WTC11 (cell line): ENCODE data around the gene BRMS1L. TPM values are rescaled to one million over a fixed set of nuclear protein-coding genes. Genes with fewer than 3 reads are reported as not detected.
A peak's percentile ranks its signal among the peaks of the same experiment; 100 is the strongest.
"Not testable (repeated sequence)": the region's sequence is repeated elsewhere in the genome, so short reads cannot be mapped to it uniquely, and the experiment has no call there.

Experiments
- ATAC-seq: fragments of 200-7000 bp; cut with Tn5 transposase; 2 replicates; pipeline ENCODE4 v1.10.0; 2021; ENCODE audit warnings: mild to moderate bottlenecking, moderate library complexity
- CTCF ChIA-PET: fragments of 300-600 bp; sonication (Branson Sonifier 250); formaldehyde crosslinking; loops from one replicate; lab custom pipeline; 2021; ENCODE audit warnings: antibody characterized with exemption; lab: Charles Lee
- POLR2A ChIA-PET: fragments of 350-600 bp; sonication (Branson Sonifier 250); formaldehyde crosslinking; loops from one replicate; lab custom pipeline; 2021; ENCODE audit warnings: antibody characterized with exemption; lab: Charles Lee
- DNase-seq: peaks from one replicate; pipeline ENCODE4 v3.0.0; 2021; ENCODE audit warnings: low spot score
- H3K27ac Mint-ChIP-seq: 2 replicates; pipeline ENCODE4 v1.8.0; 2021; ENCODE audit warnings: mixed read lengths
- H3K27me3 Mint-ChIP-seq: 2 replicates; pipeline ENCODE4 v1.8.0; 2021; ENCODE audit warnings: low read depth, mild to moderate bottlenecking, moderate library complexity, mixed read lengths
- H3K36me3 Mint-ChIP-seq: 2 replicates; pipeline ENCODE4 v1.8.0; 2021; ENCODE audit warnings: mixed read lengths
- H3K4me1 Mint-ChIP-seq: 2 replicates; pipeline ENCODE4 v1.8.0; 2022; ENCODE audit warnings: mixed read lengths
- H3K4me3 Mint-ChIP-seq: 2 replicates; pipeline ENCODE4 v1.8.0; 2021; ENCODE audit warnings: mild to moderate bottlenecking, moderate library complexity, mixed read lengths
- H3K9me3 Mint-ChIP-seq: 2 replicates; pipeline ENCODE4 v1.8.0; 2021; ENCODE audit warnings: mixed read lengths
- ATF1 ChIP-seq: sonication (generic); formaldehyde crosslinking; IDR thresholded peaks from 2 replicates; pipeline ENCODE4 v1.8.1; 2023; ENCODE audit warnings: mild to moderate bottlenecking, moderate library complexity, missing genetic modification reagents
- CREB1 ChIP-seq: sonication (generic); formaldehyde crosslinking; IDR thresholded peaks from 2 replicates; pipeline ENCODE4 v1.8.0; 2023; ENCODE audit warnings: mild to moderate bottlenecking, missing genetic modification reagents
- ESRRA ChIP-seq: sonication (generic); formaldehyde crosslinking; IDR thresholded peaks from 2 replicates; pipeline ENCODE4 v1.8.1; 2022; ENCODE audit warnings: mild to moderate bottlenecking, missing genetic modification reagents, borderline replicate concordance
- GRHL2 ChIP-seq: fragments of 250-450 bp; sonication (Bioruptor Pico); IDR thresholded peaks from 2 replicates; pipeline ENCODE4 v1.8.0; 2022; ENCODE audit warnings: mild to moderate bottlenecking, moderate library complexity; ENCODE audit not compliant: insufficient replicate concordance, severe bottlenecking
- HMGA2 ChIP-seq: fragments of 250-450 bp; sonication (Bioruptor Pico); IDR thresholded peaks from 2 replicates; pipeline ENCODE4 v1.4.0; 2021; ENCODE audit warnings: mild to moderate bottlenecking, moderate library complexity
- NR3C1 ChIP-seq: sonication (generic); formaldehyde crosslinking; conservative IDR thresholded peaks from 2 replicates; pipeline ENCODE4 v1.8.1; 2023; ENCODE audit warnings: low read depth, mild to moderate bottlenecking, missing genetic modification reagents
- PRDM15 ChIP-seq: sonication (generic); formaldehyde crosslinking; IDR thresholded peaks from 2 replicates; pipeline ENCODE4 v1.8.0; 2022; ENCODE audit warnings: missing genetic modification reagents
- RORB ChIP-seq: fragments of 250-450 bp; sonication (Bioruptor Pico); IDR thresholded peaks from 2 replicates; pipeline ENCODE4 v1.9.0; 2021; ENCODE audit warnings: mild to moderate bottlenecking
- SMAD4 ChIP-seq: sonication (generic); formaldehyde crosslinking; IDR thresholded peaks from 2 replicates; pipeline ENCODE4 v1.8.0; 2022; ENCODE audit warnings: mild to moderate bottlenecking, missing genetic modification reagents
- TCF7 ChIP-seq: sonication (generic); formaldehyde crosslinking; IDR thresholded peaks from 2 replicates; pipeline ENCODE4 v1.8.0; 2022; ENCODE audit warnings: mild to moderate bottlenecking, low read depth, missing genetic modification reagents, moderate library complexity
- TEAD1 ChIP-seq: sonication (generic); formaldehyde crosslinking; IDR thresholded peaks from 2 replicates; pipeline ENCODE4 v1.8.0; 2022; ENCODE audit warnings: mild to moderate bottlenecking, missing genetic modification reagents
- ZNF121 ChIP-seq: sonication (generic); formaldehyde crosslinking; IDR thresholded peaks from 2 replicates; pipeline ENCODE4 v1.8.0; 2023; ENCODE audit warnings: missing genetic modification reagents
- total RNA-seq: library from RNA; stranded (reverse); gene quantifications from 3 replicates; pipeline ENCODE4 v1.2.3, GENCODE V29; 2021
- TF ChIP-seq, protein P1 (sequence below): sonication (generic); formaldehyde crosslinking; IDR thresholded peaks from 2 replicates; pipeline ENCODE4 v1.8.0; 2022; ENCODE audit warnings: mild to moderate bottlenecking, missing genetic modification reagents
- TF ChIP-seq, protein P2 (sequence below): fragments of 250-450 bp; sonication (Bioruptor Pico); IDR thresholded peaks from 2 replicates; pipeline ENCODE4 v1.9.0; 2021; ENCODE audit warnings: mild to moderate bottlenecking, borderline replicate concordance

Gene BRMS1L
- total RNA-seq, 1 experiment from 2014 or later, result 12.1 TPM

GRCh38 chr14:35776823-35777222, 49.3 kb upstream of the BRMS1L start (continued):
- TF ChIP-seq RORB (no peak), SMAD4 (CRISPR knock-in tag) (no peak), ESRRA (CRISPR knock-in tag) (no peak), GRHL2 (CRISPR knock-in tag) (no peak), ATF1 (CRISPR knock-in tag) (no peak)
- TF ChIP-seq, protein P1, sequence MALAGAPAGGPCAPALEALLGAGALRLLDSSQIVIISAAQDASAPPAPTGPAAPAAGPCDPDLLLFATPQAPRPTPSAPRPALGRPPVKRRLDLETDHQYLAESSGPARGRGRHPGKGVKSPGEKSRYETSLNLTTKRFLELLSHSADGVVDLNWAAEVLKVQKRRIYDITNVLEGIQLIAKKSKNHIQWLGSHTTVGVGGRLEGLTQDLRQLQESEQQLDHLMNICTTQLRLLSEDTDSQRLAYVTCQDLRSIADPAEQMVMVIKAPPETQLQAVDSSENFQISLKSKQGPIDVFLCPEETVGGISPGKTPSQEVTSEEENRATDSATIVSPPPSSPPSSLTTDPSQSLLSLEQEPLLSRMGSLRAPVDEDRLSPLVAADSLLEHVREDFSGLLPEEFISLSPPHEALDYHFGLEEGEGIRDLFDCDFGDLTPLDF, result no peak

GRCh38 chr14:35777550-35777949, 48.6 kb upstream of the BRMS1L start:
- POLR2A ChIA-PET, result interaction anchor here (0.6 kb wide), 1 partner anchor 9 kb away, joined by 3 read pairs; no protein-coding TSS in a partner anchor
- peaks cover 18% of the 10 kb centered on the region for H3K9me3 Mint-ChIP-seq
- TF ChIP-seq ZNF121, result peak; percentile 9; the same call in 1 of the 2 replicates
- H3K27me3 Mint-ChIP-seq, H3K4me1 Mint-ChIP-seq, H3K4me3 Mint-ChIP-seq, DNase-seq, H3K27ac Mint-ChIP-seq, H3K36me3 Mint-ChIP-seq, CTCF ChIA-PET, ATAC-seq: not testable (repeated sequence)

DNA sequence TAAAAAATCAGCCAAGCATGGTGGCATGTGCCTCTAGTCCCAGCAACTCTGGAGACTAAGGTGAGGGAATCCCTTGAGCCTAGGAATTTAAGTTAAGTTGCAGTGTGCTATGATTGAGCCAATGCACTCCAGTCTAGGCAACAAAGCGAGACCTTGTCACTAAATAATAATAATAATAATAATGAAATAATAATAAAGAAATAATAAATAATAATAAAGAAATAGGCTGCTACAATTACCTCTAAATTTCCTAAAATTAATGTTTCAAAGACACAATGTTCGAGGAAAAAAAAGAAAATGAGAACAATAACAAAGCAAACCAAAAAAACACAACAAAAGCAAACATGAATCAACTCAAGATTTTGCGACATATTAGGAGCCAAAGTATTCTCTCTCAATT, 46.8 kb upstream of the BRMS1L start:
- POLR2A ChIA-PET, result no interaction called here
- CTCF ChIA-PET, result no interaction called here
- no peaks in the 10 kb centered on the region for H3K36me3 Mint-ChIP-seq
- DNase-seq, result no peak
- H3K4me3 Mint-ChIP-seq, result no peak overlapping the region
- H3K4me1 Mint-ChIP-seq, result no peaks in the 10 kb centered on the region
- no peaks in the 10 kb centered on the region for H3K27me3 Mint-ChIP-seq
- ATAC-seq, result no peak
- H3K27ac Mint-ChIP-seq, result no peak overlapping the region
- no peak for TF ChIP-seq CREB1 (CRISPR knock-in tag)
- TF ChIP-seq TCF7 (CRISPR knock-in tag), result no peak
- TF ChIP-seq NR3C1 (CRISPR knock-in tag), result no peak
- TF ChIP-seq TEAD1 (CRISPR knock-in tag), result no peak
- TF ChIP-seq, protein P2, sequence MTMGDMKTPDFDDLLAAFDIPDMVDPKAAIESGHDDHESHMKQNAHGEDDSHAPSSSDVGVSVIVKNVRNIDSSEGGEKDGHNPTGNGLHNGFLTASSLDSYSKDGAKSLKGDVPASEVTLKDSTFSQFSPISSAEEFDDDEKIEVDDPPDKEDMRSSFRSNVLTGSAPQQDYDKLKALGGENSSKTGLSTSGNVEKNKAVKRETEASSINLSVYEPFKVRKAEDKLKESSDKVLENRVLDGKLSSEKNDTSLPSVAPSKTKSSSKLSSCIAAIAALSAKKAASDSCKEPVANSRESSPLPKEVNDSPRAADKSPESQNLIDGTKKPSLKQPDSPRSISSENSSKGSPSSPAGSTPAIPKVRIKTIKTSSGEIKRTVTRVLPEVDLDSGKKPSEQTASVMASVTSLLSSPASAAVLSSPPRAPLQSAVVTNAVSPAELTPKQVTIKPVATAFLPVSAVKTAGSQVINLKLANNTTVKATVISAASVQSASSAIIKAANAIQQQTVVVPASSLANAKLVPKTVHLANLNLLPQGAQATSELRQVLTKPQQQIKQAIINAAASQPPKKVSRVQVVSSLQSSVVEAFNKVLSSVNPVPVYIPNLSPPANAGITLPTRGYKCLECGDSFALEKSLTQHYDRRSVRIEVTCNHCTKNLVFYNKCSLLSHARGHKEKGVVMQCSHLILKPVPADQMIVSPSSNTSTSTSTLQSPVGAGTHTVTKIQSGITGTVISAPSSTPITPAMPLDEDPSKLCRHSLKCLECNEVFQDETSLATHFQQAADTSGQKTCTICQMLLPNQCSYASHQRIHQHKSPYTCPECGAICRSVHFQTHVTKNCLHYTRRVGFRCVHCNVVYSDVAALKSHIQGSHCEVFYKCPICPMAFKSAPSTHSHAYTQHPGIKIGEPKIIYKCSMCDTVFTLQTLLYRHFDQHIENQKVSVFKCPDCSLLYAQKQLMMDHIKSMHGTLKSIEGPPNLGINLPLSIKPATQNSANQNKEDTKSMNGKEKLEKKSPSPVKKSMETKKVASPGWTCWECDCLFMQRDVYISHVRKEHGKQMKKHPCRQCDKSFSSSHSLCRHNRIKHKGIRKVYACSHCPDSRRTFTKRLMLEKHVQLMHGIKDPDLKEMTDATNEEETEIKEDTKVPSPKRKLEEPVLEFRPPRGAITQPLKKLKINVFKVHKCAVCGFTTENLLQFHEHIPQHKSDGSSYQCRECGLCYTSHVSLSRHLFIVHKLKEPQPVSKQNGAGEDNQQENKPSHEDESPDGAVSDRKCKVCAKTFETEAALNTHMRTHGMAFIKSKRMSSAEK, result no peak
- TF ChIP-seq HMGA2 (CRISPR knock-in tag), result peak; percentile 93
- H3K9me3 Mint-ChIP-seq, result peaks cover 18% of the 10 kb centered on the region

DNA sequence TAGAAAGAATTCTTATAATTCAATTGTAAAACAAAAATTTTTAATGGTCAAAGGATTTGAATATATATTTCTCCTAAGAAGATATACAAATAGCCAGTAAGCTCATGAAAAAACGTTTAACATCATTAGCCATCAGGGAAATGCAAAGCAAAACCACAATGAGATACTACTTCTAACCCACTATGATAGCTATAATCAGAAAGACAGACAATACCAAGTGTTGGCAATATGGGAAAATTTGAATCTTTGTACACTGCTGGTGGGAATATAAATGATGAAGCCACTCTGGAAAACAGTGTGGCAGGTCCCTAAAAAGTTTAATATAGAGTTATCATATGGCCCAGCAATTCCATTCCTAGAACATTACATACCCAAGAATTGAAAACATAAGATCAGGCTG, 42.4 kb upstream of the BRMS1L start:
- CTCF ChIA-PET, result no interaction called here
- POLR2A ChIA-PET, result no interaction called here
- Mint-ChIP-seq H3K36me3 (no peaks in the 10 kb centered on the region), H3K9me3 (peaks cover 18% of the 10 kb centered on the region), H3K27ac (no peak overlapping the region), H3K4me1 (no peaks in the 10 kb centered on the region), H3K4me3 (no peak overlapping the region), H3K27me3 (no peaks in the 10 kb centered on the region)
- TF ChIP-seq PRDM15, result no peak
- no peak for ATAC-seq
- DNase-seq, result no peak
